GM19193 (cell line): ENCODE measurements around the gene LIMCH1.

ENCODE experiments used
- POLR2A ChIP-seq: IDR thresholded peaks from 4 replicates; pipeline ENCODE4 v1.6.1; 2011; ENCODE audit not compliant: insufficient read depth, insufficient read length; ENCODE audit errors: extremely low read depth

Gene LIMCH1

GRCh38 chr4:41602113-41602512 lies 64.2 kb downstream of the LIMCH1 start:
- TF ChIP-seq POLR2A: no peak

DNA sequence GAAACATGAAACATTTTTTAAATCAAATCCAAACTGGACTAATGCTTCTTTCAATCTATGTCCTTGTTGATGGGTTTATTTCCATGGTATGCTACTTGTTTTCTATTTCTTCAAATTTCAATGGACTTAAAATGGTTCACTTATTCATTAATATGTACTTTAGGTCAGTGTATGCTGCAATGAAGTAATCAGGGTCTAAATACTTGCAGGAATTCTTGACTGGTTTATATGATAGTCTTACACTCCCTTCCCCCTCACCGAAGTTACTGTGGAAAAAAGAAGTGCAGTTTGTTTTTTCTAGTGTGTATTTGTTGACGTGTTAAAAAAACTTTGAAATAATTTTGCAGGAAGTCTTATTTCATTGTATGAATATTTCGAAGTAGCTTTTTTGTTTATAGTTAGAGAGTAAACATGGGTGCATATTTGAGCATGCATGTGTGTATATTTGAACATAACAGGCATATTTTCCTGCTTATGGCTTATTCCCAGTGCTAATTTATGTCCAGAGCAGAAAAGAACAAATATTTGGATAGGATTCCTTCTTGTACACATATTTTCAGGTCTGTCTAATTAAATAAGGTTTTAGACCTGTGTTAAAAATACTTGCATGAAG lies 65.0 kb downstream of the LIMCH1 start:
- no peak for TF ChIP-seq POLR2A

- no peak for TF ChIP-seq POLR2A
Observed at GRCh38 chr4:41609851-41610250, 71.9 kb downstream of the LIMCH1 start.

DNA sequence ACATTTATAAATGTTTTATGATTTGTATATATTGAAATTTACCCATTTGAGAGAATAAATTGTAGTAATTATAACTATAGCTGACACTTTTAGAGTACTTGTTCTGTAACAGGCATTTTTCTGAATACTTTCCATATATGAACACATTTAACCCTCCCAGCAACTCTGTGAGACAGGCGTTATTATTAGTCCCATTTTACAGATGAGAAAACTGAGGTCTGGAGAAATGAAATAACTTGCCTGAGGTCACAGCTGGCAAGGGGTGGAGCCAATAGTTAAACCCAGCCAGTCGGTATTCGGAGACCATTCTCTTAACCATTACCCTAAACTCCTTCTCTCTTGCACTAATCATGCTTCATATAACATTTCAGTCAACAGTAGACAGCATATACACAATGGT lies 72.5 kb downstream of the LIMCH1 start:
- no peak for TF ChIP-seq POLR2A

GRCh38 chr4:41611124-41611838 lies 73.3 kb downstream of the LIMCH1 start:
- TF ChIP-seq POLR2A: no peak

DNA sequence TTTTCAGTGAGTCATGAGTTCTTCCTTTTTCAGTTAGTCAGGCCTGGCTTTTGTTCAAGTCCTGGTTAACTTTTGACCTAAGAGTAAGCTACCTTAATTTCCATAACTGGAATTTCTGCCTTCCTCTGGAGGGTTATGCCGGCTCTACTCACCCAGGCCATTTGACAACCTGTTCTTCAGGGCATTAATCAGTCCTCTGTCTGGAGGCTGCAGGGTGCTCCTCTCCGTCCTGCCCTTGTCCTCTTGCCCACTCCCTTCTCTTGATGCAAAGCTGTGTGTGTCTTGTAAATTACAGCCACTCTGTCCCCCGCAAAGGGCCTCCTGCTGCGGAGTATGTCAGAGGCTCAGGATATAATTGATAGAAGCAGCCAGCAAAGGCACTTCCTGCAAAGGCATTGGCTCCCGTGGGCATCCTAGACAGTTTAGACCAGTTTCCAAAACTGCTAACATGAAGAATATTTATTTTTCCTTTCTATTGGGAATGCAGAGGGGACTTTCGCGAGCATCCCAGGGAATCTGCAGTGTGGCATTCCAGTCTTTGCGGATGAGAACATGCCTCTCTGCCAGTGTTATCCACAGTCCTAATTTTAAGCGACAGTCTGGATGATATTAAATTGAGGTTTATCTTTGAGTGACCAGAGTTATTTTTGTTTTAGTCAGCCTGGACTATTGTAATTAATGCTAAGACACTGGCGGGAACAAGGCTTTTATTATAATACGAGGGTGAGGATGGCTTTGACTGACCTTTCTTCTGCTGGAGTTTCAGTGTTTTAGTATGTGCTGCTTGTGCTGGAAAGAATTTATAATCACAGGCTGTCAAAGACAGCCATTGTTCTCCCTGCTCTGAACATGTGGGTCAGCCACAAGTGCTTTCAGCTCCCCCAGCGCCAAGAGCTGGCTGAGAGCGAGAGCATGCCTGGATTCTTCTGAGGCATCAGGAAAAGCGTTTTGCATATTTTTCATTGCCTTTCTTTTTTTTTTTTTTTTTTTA lies 74.2 kb downstream of the LIMCH1 start:
- no peak for TF ChIP-seq POLR2A

DNA sequence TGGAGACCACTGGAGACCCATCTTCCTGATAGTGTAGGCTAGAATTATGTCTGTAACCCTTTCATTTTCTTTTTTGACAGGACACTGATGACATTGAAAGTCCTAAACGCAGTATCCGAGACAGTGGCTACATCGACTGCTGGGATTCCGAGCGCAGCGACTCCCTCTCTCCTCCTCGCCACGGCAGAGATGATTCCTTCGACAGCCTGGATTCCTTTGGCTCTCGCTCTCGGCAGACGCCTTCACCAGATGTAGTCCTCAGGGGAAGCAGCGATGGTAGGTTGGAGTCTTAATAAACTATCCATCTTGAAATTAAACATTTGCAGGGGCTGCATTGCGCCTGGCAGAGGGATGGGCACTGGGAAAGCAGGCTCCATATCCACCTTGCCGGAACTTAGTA lies 75.4 kb downstream of the LIMCH1 start:
- TF ChIP-seq POLR2A: no peak

DNA sequence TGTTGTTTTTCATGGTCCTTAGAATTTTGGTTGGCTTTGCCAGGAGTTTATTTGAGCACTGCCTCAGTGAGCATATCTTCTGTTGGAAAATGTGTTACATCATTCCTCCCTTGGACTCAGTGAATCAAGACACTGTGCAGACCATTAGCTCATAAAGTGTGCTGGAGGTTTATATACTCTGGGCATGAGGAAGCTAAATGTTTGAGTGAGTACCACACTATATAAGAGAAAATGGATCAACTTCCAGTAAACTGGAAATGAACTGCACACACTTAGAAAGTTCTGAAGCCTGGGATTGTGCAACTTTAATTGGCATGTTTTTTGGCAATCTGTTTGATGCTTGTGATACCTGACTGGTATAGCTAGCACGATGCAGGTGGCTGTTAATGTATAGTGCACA lies 75.9 kb downstream of the LIMCH1 start:
- no peak for TF ChIP-seq POLR2A

DNA sequence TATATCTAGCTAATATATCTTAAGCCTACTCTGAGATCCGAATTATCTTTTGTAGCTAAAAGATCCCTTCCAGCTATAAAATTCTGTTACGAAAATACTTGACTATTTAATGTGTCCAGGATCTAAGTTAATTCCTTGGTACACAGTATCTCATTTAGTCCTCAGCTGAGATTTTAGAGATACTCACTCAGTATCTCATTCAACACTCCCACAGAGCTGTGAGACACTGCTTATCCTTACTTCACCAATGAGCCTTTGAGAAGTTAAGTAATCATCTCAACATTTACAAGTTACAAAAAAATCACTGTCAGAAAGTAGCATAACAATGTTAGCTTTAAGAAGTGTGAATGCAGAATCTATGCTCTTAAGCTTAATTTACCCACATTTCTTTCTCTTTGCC lies 76.6 kb downstream of the LIMCH1 start:
- no peak for TF ChIP-seq POLR2A

DNA sequence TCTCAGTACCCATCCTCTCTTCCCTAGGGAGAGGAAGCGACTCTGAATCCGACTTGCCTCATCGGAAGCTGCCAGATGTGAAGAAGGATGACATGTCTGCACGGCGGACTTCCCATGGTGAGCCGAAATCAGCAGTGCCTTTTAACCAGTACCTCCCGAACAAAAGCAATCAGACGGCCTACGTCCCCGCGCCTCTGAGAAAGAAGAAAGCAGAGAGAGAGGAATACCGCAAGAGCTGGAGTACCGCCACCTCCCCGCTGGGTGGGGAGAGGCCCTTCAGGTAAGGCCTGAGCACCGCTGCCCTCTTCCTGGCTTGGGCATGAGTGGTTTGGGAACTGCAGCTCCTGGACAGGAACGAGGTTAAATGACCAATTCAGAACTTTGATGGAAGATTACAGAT lies 81.2 kb downstream of the LIMCH1 start:
- TF ChIP-seq POLR2A: no peak

DNA sequence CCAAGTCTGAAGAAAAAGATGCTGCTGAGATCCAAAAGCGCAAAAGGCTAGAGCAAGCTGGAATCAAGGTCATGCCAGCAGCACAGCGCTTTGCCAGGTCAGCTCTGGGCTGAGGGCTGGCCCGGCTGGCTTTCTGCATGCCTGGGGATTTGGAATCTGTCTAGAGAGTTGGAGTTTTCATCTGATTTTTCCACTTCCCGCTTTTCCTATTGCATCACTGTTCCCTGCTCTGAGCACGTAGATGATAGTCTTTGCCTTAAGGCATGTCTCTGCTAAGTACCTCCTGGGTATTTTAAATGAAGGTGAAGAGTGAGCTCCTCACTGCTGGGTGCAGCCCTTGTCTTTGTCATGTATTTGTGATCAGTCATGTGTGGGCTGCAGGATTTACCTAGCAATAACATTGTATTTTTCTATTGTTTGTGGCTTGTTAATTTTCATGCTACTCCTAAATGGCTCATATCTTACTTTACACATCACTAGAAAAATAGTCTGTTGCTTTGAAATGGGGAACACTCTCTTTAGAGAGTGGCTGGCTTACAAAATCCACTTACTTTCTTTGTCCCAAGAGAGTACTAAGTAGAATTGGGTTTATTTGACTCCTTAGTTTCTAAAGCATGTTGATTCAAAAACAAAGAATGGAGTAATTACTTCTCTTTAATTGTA lies 82.8 kb downstream of the LIMCH1 start:
- no peak for TF ChIP-seq POLR2A

DNA sequence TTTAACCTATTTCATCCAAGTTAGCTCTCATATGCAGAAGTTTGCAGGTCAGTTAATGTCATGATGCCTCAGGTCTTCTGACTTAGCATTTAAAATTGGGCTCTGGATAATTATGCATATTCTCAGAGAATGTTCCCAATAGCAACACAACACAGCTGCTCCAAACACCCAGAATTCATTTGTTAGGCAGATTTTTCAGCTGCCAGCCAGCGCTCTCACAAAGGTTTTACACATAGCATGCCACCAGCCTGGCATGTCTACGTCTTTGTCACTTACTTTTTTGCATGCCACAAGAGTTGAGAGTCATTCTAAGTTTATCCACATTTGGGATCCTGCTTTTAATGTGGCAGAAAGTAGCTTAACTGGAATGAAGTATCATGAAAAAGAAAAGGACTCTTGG lies 84.8 kb downstream of the LIMCH1 start:
- TF ChIP-seq POLR2A: no peak

- no peak for TF ChIP-seq POLR2A
Observed at GRCh38 chr4:41624765-41625164, 86.8 kb downstream of the LIMCH1 start.

GRCh38 chr4:41625531-41625930 lies 87.6 kb downstream of the LIMCH1 start:
- no peak for TF ChIP-seq POLR2A

DNA sequence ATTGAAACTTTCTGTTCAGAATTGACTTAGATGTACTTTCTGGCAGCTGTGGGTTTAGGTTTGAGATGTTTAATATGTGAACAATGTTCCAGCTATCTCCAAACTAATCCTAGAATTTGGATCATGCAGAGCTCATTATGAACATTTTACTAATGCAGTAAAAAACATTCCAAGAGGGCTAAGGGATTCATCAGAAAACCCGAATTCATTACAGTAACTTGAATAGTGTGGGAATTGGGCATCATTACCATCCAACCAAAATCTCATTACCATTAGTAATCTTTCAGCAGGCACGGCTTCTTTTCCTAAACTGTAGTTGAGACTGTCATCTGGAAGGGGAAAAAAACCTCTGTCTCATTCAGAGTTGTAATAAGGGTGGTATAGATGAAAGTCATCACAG lies 91.0 kb downstream of the LIMCH1 start:
- no peak for TF ChIP-seq POLR2A
